K562 (cell line): Measurements from ENCODE around the gene NAGLU. TPM values are rescaled to one million over a fixed set of nuclear protein-coding genes. Genes with fewer than 3 reads are reported as not detected.

Source experiments
- BRD4 ChIP-seq: fragments of 200-600 bp; sonication (generic); IDR thresholded peaks from 2 replicates; pipeline ENCODE4 v1.6.1; 2017; ENCODE audit warnings: inconsistent platforms
- CREB1 ChIP-seq, 2 experiments: sonication (generic) in 1 of 2; formaldehyde crosslinking in 1 of 2; IDR thresholded peaks; 2 replicates each; pipeline versions ENCODE4 v1.6.1 to v1.8.0; 2012 to 2022; ENCODE audit warnings: inconsistent platforms in 1 of 2, mild to moderate bottlenecking in 1 of 2, missing genetic modification reagents in 1 of 2, moderate library complexity in 1 of 2
- ESRRA ChIP-seq: fragments of 450-650 bp; IDR thresholded peaks from 2 replicates; pipeline ENCODE4 v1.6.1; 2014; ENCODE audit warnings: low read depth, mild to moderate bottlenecking, moderate library complexity, borderline replicate concordance
- HSF4 ChIP-seq: fragments of 250-450 bp; sonication (Bioruptor Pico); IDR thresholded peaks from 2 replicates; pipeline ENCODE4 v2.1.2; 2022; ENCODE audit warnings: mild to moderate bottlenecking, moderate library complexity, borderline replicate concordance
- KLF13 ChIP-seq: fragments of 450-650 bp; IDR thresholded peaks from 2 replicates; pipeline ENCODE4 v1.6.1; 2016; ENCODE audit warnings: missing genetic modification characterization, low read depth, mild to moderate bottlenecking, missing compliant biosample characterization, moderate library complexity, borderline replicate concordance
- RAD21 ChIP-seq, 2 experiments: fragments of 250-450 bp in 1 of 2; fragments of 450-650 bp in 1 of 2; sonication (Bioruptor Pico) in 1 of 2; formaldehyde crosslinking in 1 of 2; IDR thresholded peaks in 1 of 2; conservative IDR thresholded peaks in 1 of 2; 2 replicates each; pipeline versions ENCODE4 v1.4.0 to v1.8.0; 2020 to 2022; ENCODE audit warnings: mild to moderate bottlenecking in 2 of 2, moderate library complexity in 1 of 2
- RBM22 ChIP-seq: fragments of 200-400 bp; formaldehyde crosslinking; IDR thresholded peaks from 2 replicates; pipeline ENCODE4 v1.6.1; 2018; ENCODE audit warnings: low read length, low read depth; ENCODE audit not compliant: poor library complexity, severe bottlenecking
- SIN3A ChIP-seq, 2 experiments: fragments of 150-350 bp in 1 of 2; IDR thresholded peaks; 2 replicates each; pipeline ENCODE4 v1.6.1; 2011 to 2016; ENCODE audit warnings: borderline replicate concordance in 2 of 2, low read depth in 2 of 2, low read length in 2 of 2, mild to moderate bottlenecking in 2 of 2, moderate library complexity in 2 of 2; ENCODE audit not compliant: control insufficient read depth in 1 of 2
- TEAD4 ChIP-seq, 2 experiments: sonication (generic) in 1 of 2; formaldehyde crosslinking in 1 of 2; IDR thresholded peaks; 2 replicates each; pipeline versions ENCODE4 v1.6.1 to v1.8.0; 2012 to 2022; ENCODE audit warnings: borderline replicate concordance in 1 of 2, inconsistent platforms in 1 of 2, low read length in 1 of 2, mild to moderate bottlenecking in 1 of 2, missing genetic modification reagents in 1 of 2
- ZNF184 ChIP-seq: sonication (generic); formaldehyde crosslinking; IDR thresholded peaks from 2 replicates; pipeline ENCODE4 v1.5.0; 2020; ENCODE audit warnings: missing genetic modification reagents
- polyA plus RNA-seq, 8 experiments: library from polyadenylated mRNA; depleted of rRNA in 4 of 8; stranded (reverse) in 5 of 8; unstranded in 3 of 8; fragments of >200 nt; fragmentation: Nextera tagmentation in 2 of 8; fragmentation: Illumina TruSeq in 1 of 8; extraction: Ambion mirVana in 2 of 8; extraction: Trizol in 1 of 8; gene quantifications; 2 replicates each; pipeline versions ENCODE4 v1.2.1 to v1.2.3, GENCODE V29; 2011 to 2014; ENCODE audit warnings: inconsistent platforms in 1 of 8, missing spikeins in 1 of 8
- total RNA-seq, 7 experiments: library from RNA; depleted of rRNA in 6 of 7; stranded (reverse); fragments of >200 nt in 6 of 7; fragmentation: Illumina TruSeq in 2 of 7; extraction: Trizol in 2 of 7; gene quantifications; 2 replicates each; pipeline versions ENCODE4 v1.2.1 to v1.2.3, GENCODE V29; 2011 to 2021; ENCODE audit warnings: low replicate concordance in 1 of 7
- TF ChIP-seq, protein P1 (sequence below), 2 experiments: fragments of 450-650 bp; formaldehyde crosslinking in 1 of 2; IDR thresholded peaks; 2 replicates each; pipeline versions ENCODE4 v1.4.0 to v1.6.1; 2014 to 2020; ENCODE audit warnings: mild to moderate bottlenecking in 2 of 2, borderline replicate concordance in 1 of 2, low read depth in 1 of 2
- TF ChIP-seq, protein P2 (sequence below), 2 experiments: fragments of 450-650 bp in 1 of 2; sonication (generic) in 1 of 2; formaldehyde crosslinking; conservative IDR thresholded peaks; 2 replicates each; pipeline versions ENCODE4 v1.4.0 to v1.8.1; 2020 to 2022; ENCODE audit warnings: mild to moderate bottlenecking in 1 of 2, missing genetic modification reagents in 1 of 2
- TF ChIP-seq, protein P3 (sequence below), 3 experiments: IDR thresholded peaks in 2 of 3; conservative IDR thresholded peaks in 1 of 3; 2 replicates each; pipeline ENCODE4 v1.5.1; 2011 to 2012; ENCODE audit warnings: low read length in 3 of 3, mild to moderate bottlenecking in 3 of 3, control low read depth in 2 of 3, improper control_type of control experiment in 1 of 3, inconsistent platforms in 1 of 3, low read depth in 1 of 3, mixed read lengths in 1 of 3, moderate library complexity in 1 of 3; ENCODE audit not compliant: insufficient read depth in 2 of 3

Gene NAGLU
- total and polyA plus RNA-seq, 9 of the 15 experiments (the other 6 are each of a cell fraction or from before 2014, with no cell fraction given): 0.04 to 21.5 (median 8.5) TPM

DNA sequence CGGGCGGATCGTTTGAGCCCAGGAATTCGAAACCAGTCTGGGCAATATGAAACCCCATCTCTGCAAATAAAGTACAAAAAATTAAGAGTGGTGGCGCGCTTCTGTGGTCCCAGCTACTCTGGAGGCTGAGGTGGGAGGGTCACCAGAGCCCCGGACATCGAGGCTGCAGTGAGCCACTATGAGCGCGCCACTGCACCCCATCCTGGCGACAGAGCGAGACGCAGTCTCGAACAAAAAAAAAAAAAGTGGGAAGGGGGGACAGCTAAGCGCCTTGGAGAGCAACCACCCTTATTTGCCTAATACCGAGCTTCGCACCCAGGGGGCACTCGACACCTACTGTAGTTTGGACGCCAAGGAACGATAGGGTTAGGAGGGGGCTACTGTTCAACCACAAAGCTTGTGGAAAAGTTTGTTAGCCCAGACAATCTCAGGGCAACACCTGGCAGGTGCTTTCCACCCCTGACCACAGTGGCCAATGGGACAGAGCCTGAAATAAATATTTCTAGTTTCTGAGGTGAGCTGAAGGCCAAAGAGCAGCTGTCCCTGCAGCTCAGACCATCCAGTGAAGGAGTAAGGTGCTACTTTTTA is 42.3 kb downstream of the NAGLU start (continued):
- TF ChIP-seq, protein P1, sequence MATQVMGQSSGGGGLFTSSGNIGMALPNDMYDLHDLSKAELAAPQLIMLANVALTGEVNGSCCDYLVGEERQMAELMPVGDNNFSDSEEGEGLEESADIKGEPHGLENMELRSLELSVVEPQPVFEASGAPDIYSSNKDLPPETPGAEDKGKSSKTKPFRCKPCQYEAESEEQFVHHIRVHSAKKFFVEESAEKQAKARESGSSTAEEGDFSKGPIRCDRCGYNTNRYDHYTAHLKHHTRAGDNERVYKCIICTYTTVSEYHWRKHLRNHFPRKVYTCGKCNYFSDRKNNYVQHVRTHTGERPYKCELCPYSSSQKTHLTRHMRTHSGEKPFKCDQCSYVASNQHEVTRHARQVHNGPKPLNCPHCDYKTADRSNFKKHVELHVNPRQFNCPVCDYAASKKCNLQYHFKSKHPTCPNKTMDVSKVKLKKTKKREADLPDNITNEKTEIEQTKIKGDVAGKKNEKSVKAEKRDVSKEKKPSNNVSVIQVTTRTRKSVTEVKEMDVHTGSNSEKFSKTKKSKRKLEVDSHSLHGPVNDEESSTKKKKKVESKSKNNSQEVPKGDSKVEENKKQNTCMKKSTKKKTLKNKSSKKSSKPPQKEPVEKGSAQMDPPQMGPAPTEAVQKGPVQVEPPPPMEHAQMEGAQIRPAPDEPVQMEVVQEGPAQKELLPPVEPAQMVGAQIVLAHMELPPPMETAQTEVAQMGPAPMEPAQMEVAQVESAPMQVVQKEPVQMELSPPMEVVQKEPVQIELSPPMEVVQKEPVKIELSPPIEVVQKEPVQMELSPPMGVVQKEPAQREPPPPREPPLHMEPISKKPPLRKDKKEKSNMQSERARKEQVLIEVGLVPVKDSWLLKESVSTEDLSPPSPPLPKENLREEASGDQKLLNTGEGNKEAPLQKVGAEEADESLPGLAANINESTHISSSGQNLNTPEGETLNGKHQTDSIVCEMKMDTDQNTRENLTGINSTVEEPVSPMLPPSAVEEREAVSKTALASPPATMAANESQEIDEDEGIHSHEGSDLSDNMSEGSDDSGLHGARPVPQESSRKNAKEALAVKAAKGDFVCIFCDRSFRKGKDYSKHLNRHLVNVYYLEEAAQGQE (IDR thresholded peaks at IDR 0.05; ENCODE audit: borderline replicate concordance): peak; percentile 82
- TF ChIP-seq, protein P1 (CRISPR knock-in tag; IDR thresholded peaks at IDR 0.05; ENCODE audit: low read depth): no peak
- TF ChIP-seq, protein P2, sequence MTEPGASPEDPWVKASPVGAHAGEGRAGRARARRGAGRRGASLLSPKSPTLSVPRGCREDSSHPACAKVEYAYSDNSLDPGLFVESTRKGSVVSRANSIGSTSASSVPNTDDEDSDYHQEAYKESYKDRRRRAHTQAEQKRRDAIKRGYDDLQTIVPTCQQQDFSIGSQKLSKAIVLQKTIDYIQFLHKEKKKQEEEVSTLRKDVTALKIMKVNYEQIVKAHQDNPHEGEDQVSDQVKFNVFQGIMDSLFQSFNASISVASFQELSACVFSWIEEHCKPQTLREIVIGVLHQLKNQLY (CRISPR knock-in tag; conservative IDR thresholded peaks at IDR 0.05): no peak
- TF ChIP-seq ESRRA (peak; percentile 41; the same call in 1 of the 2 replicates), KLF13 (tag) (0 out of 2 replicates have a peak, but pooled peaks have one; percentile 15), ZNF184 (no peak), BRD4 (0 out of 2 replicates have a peak, but pooled peaks have one; percentile 21), RBM22 (peak; percentile 60), CREB1 (IDR thresholded peaks at IDR 0.05) (peak; percentile 62; the same call in 1 of the 2 replicates), CREB1 (CRISPR knock-in tag; IDR thresholded peaks at IDR 0.05) (peak; percentile 60; the same call in 1 of the 2 replicates), SIN3A (IDR thresholded peaks at IDR 0.05; ENCODE audit: borderline replicate concordance in 2 of 2, control insufficient read depth in 1 of 2, low read depth in 2 of 2, low read length in 2 of 2) (0 out of 4 replicates have a peak, but pooled peaks of 1 of the 2 experiments have one; percentile 29), RAD21 (CRISPR knock-in tag; conservative IDR thresholded peaks at IDR 0.05 in 1 of 2, IDR thresholded peaks at IDR 0.05 in 1 of 2) (peak; percentile 58 to 80), TEAD4 (IDR thresholded peaks at IDR 0.05; ENCODE audit: low read length) (peak; percentile 38; the same call in 1 of the 2 replicates), TEAD4 (CRISPR knock-in tag; IDR thresholded peaks at IDR 0.05; ENCODE audit: borderline replicate concordance) (no peak), HSF4 (CRISPR knock-in tag) (no peak)
- TF ChIP-seq, protein P3, sequence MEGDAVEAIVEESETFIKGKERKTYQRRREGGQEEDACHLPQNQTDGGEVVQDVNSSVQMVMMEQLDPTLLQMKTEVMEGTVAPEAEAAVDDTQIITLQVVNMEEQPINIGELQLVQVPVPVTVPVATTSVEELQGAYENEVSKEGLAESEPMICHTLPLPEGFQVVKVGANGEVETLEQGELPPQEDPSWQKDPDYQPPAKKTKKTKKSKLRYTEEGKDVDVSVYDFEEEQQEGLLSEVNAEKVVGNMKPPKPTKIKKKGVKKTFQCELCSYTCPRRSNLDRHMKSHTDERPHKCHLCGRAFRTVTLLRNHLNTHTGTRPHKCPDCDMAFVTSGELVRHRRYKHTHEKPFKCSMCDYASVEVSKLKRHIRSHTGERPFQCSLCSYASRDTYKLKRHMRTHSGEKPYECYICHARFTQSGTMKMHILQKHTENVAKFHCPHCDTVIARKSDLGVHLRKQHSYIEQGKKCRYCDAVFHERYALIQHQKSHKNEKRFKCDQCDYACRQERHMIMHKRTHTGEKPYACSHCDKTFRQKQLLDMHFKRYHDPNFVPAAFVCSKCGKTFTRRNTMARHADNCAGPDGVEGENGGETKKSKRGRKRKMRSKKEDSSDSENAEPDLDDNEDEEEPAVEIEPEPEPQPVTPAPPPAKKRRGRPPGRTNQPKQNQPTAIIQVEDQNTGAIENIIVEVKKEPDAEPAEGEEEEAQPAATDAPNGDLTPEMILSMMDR (IDR thresholded peaks at IDR 0.05 in 2 of 3, conservative IDR thresholded peaks at IDR 0.05 in 1 of 3; ENCODE audit: insufficient read depth in 2 of 3, low read depth in 1 of 3, low read length in 3 of 3): peak; percentile 93 to 94 (median 93)
